Heart right ventricle (tissue), 16 donors: Measurements from ENCODE around the gene LAGE3. TPM values are rescaled to one million over a fixed set of nuclear protein-coding genes. Genes with fewer than 3 reads are reported as not detected.

Source experiments
- ATAC-seq, 8 donors: fragments of 200-7000 bp; cut with Tn5 transposase; one replicate each; pipeline ENCODE4 v1.9.1; 2020; ENCODE audit warnings: mild to moderate bottlenecking in 8 of 8, moderate library complexity in 8 of 8, moderate number of reproducible peaks in 1 of 8
- DNase-seq, 2 donors: peaks; one replicate each; pipeline ENCODE4 v3.0.0-alpha.2; 2020
- H3K27ac ChIP-seq, 10 donors: fragments of 200-600 bp; sonication (generic) in 2 of 10; one replicate each; pipeline versions ENCODE4 v1.5.0 to v1.8.0; 2020 to 2022; ENCODE audit warnings: mild to moderate bottlenecking in 3 of 10
- H3K27me3 ChIP-seq, 7 donors: fragments of 200-600 bp; one replicate each; pipeline ENCODE4 v1.8.0; 2021 to 2022; ENCODE audit warnings: mild to moderate bottlenecking in 2 of 7
- H3K36me3 ChIP-seq, 9 donors: fragments of 200-600 bp; sonication (generic) in 1 of 9; one replicate each; pipeline versions ENCODE4 v1.5.0 to v1.8.0; 2020 to 2022; ENCODE audit warnings: mild to moderate bottlenecking in 2 of 9
- H3K4me1 ChIP-seq, 9 donors: fragments of 200-600 bp; sonication (generic) in 1 of 9; one replicate each; pipeline versions ENCODE4 v1.5.0 to v1.8.0; 2020 to 2022; ENCODE audit warnings: mild to moderate bottlenecking in 4 of 9
- H3K4me3 ChIP-seq, 10 donors: fragments of 200-600 bp; sonication (generic) in 2 of 10; one replicate each; pipeline versions ENCODE4 v1.5.0 to v1.8.0; 2020 to 2022; ENCODE audit warnings: mild to moderate bottlenecking in 7 of 10, moderate library complexity in 2 of 10
- H3K9me3 ChIP-seq, 11 donors: fragments of 200-600 bp in 10 of 11; sonication (generic) in 2 of 11; one replicate each; pipeline versions ENCODE4 v1.5.0 to v1.8.0; 2013 to 2022; ENCODE audit warnings: mild to moderate bottlenecking in 2 of 11, control low read depth in 1 of 11, moderate library complexity in 1 of 11
- CTCF ChIP-seq, 9 donors: fragments of 200-600 bp; sonication (generic) in 2 of 9; IDR thresholded peaks; one replicate each; pipeline versions ENCODE4 v1.5.0 to v1.8.0; 2021 to 2022; ENCODE audit warnings: antibody characterized with exemption in 9 of 9, mild to moderate bottlenecking in 5 of 9, moderate library complexity in 1 of 9
- WGBS, 2 donors: extraction: QIAGEN DNeasy Blood & Tissue Kit; methylation state at CpG; one replicate each; pipeline ENCODE4 v1.1.7; 2013; ENCODE audit warnings: inconsistent platforms in 1 of 2; 5-methylcytosine and 5-hydroxymethylcytosine counted together
- intact Hi-C, 10 donors: fragments of 100-400 bp; cut with DNase I; formaldehyde crosslinking; loops; one replicate each; pipeline versions ENCODE4 v1.11.1 to v1.14.2; 2022
- polyA plus RNA-seq, 2 donors: library from polyadenylated mRNA; stranded (reverse); fragments of 200-250 nt; gene quantifications; one replicate each; pipeline ENCODE4 v1.2.3, GENCODE V29; 2013
- total RNA-seq, 10 donors: library from RNA; stranded (reverse); fragmentation: NEBNext Ultra II Directional in 3 of 10; extraction: Animal tissue kit (Norgen Biotek cat#: 25700) in 3 of 10; gene quantifications; one replicate each; pipeline versions ENCODE4 v1.2.1 to v1.2.4, GENCODE V29; 2021 to 2023
- donor health status: Arrhythmogenic right ventricular cardiomyopathy.
- donor health status: ischemic (EF 13 %, LVEDD 7.1; RV severe dilation, severe dysfunction).
- donor health status: healthy with polysubstance abuse.
- donor health status: DM: no; HTN: yes; CAD: no.
- donor health status: DM: no; HTN: no; CAD: no.
- donor health status: ischemic (EF 25% LVEDD 6.9; RV normal size, moderate dysfunction).
- donor health status: ischemic (EF 25% LVEDD 5.7; RV mildly dilated, moderate dysfunction).
- donor health status: healthy.
- donor health status: DM: yes; HTN: yes; CAD: no.
- donor health status: Ischemic cardiomyopathy.
- donor health status: ischemic (EF 35%, LVEDD 5.7; RV mildly dilated, moderate dysfunction).
- donor health status: nonischemic (EF 11% LVEDD 7.7; RV severe dilation, severe dysfunction).
- donor health status: DM: yes; HTN: yes; CAD: no.
- donor health status: PGD.
- donor health status: ischemic (EF 29% LVEDD 5.4; RV normal size, mild dysfunction).
- donor health status: nonischemic (EF 23%, LVEDD 6.1; RV moderate dilation, normal function).

LAGE3 gene
- total and polyA plus RNA-seq, 12 donors, result 7.5 to 38.2 (median 17.7) TPM

GRCh38 chrX:154469880-154470279 is 9.2 kb downstream of the LAGE3 start:
- 93% methylated on average over 18 of the region's 18 CpGs for WGBS, 2 donors
- peaks cover 0 to 74% (median 0%) of the 10 kb centered on the region in 9 donors for H3K36me3 ChIP-seq
- no peak overlapping the region for H3K4me3 ChIP-seq
- no peaks in the 10 kb centered on the region for H3K4me1 ChIP-seq
- intact Hi-C loops, result no loop called here
- no peaks in the 10 kb centered on the region for H3K9me3 ChIP-seq
- DNase-seq (no peak), ATAC-seq (no peak)
- H3K27ac ChIP-seq, result no peak overlapping the region
- TF ChIP-seq CTCF (IDR thresholded peaks at IDR 0.05), result no peak
- H3K27me3 ChIP-seq, result no peaks in the 10 kb centered on the region

- Histone ChIP-seq H3K36me3 (peaks cover 0 to 81% (median 0%) of the 10 kb centered on the region in 9 donors), H3K4me3 (no peak overlapping the region), H3K27me3 (no peaks in the 10 kb centered on the region), H3K9me3 (no peaks in the 10 kb centered on the region), H3K27ac (no peak overlapping the region), H3K4me1 (no peaks in the 10 kb centered on the region)
- ATAC-seq (no peak), DNase-seq (no peak)
- WGBS, 2 donors, result 88 to 94% methylated on average over 9 of the region's 9 CpGs
- TF ChIP-seq CTCF (IDR thresholded peaks at IDR 0.05), result no peak
- intact Hi-C loops, result no loop called here
These were observed 10.0 kb downstream of the LAGE3 start for GRCh38 chrX:154469114-154469513.

- 95 to 96% methylated on average over 20 to 23 of the region's 23 CpGs for WGBS, 2 donors
- no peaks in the 10 kb centered on the region for H3K27me3 ChIP-seq
- no peak overlapping the region for H3K27ac ChIP-seq
- no peaks in the 10 kb centered on the region for H3K4me1 ChIP-seq
- TF ChIP-seq CTCF (IDR thresholded peaks at IDR 0.05), result no peak
- no peak overlapping the region for H3K4me3 ChIP-seq
- no peaks in the 10 kb centered on the region for H3K9me3 ChIP-seq
- H3K36me3 ChIP-seq, result peaks cover 0 to 89% (median 0%) of the 10 kb centered on the region in 9 donors
- intact Hi-C loops, result no loop called here
- DNase-seq (no peak), ATAC-seq (no peak)
These were observed 10.9 kb downstream of the LAGE3 start for GRCh38 chrX:154468217-154468616.

- ATAC-seq (no peak), DNase-seq (no peak)
- H3K4me3 ChIP-seq, result no peak overlapping the region
- no peaks in the 10 kb centered on the region for H3K9me3 ChIP-seq
- peaks cover 0 to 87% (median 0%) of the 10 kb centered on the region in 9 donors for H3K36me3 ChIP-seq
- intact Hi-C loops, result no loop called here
- H3K27ac ChIP-seq, result no peak overlapping the region
- H3K27me3 ChIP-seq, result no peaks in the 10 kb centered on the region
- H3K4me1 ChIP-seq, result no peaks in the 10 kb centered on the region
- no peak for TF ChIP-seq CTCF (IDR thresholded peaks at IDR 0.05)
- 94 to 97% methylated on average over 16 to 18 of the region's 21 CpGs for WGBS, 2 donors
These were observed 11.5 kb downstream of the LAGE3 start for GRCh38 chrX:154467556-154467955.
